Right renal cortex interstitium (tissue), 3 donors: ENCODE data around the gene ATXN1. TPM values are rescaled to one million over a fixed set of nuclear protein-coding genes. Genes with fewer than 3 reads are reported as not detected.
"Not testable (repeated sequence)": the region's sequence is repeated elsewhere in the genome, so short reads cannot be mapped to it uniquely, and the experiment has no call there.

Experiments
- DNase-seq, 3 donors: peaks; one replicate each; pipeline ENCODE4 v3.0.0-alpha.2; 2013; ENCODE audit warnings: low read depth in 3 of 3, low spot score in 2 of 3
- polyA plus RNA-seq, 3 donors: library from polyadenylated mRNA; unstranded; fragments of 120-200 nt; gene quantifications; one replicate each; pipeline ENCODE4 v1.2.1, GENCODE V29; 2013; ENCODE audit not compliant: insufficient read length in 3 of 3

ATXN1 gene
- polyA plus RNA-seq, 3 donors = 17.5 to 19.4 (median 19.4) TPM

DNA sequence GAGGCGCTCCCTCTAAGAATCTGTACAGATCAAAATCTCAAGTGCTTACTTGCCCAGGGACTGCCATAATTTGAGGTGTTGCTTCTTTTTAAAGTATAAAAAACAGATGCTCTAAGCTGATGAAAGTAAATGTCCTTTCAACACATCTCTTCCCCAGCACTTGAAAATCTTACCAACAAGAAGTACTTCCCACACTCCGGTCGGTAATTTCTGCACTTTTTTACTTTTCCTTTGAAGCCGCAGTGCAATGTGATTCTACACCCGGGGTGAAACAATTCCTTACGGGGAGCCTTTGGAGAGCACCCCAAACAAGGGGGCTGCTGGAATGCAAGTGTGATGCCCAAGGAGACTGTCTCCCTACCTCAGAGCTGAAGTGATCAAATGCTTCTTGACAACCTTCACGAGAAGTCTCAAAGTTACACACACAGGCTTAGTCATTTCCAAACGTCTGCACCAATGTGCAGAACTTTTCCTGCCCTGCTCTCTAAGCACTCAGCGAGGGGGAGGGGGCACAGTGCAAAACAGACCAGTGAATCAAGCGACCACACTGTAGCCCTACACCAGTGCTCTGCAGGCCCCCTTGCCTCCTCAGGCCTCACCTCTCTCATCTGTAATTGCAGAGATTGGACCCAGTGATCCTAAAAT, 56.7 kb downstream of the ATXN1 start:
- no peak for DNase-seq

DNA sequence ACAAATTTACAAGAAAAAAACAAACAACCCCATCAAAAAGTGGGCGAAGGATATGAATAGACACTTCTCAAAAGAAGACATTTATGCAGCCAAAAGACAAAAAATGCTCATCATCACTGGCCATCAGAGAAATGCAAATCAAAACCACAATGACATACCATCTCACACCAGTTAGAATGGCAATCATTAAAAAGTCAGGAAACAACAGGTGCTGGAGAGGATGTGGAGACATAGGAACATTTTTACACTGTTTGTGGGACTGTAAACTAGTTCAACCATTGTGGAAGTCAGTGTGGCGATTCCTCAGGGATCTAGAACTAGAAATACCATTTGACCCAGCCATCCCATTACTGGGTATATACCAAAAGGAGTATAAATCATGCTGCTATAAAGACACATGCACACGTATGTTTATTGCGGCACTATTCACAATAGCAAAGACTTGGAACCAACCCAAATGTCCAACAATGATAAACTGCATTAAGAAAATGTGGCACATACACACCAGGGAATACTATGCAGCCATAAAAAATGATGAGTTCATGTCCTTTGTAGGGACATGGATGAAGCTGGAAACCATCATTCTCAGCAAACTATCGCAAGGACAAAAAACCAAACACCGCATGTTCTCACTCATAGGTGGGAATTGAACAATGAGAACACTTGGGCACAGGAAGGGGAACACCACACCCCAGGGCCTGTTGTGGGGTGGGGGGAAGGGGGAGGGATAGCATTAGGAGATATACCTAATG, 58.5 kb downstream of the ATXN1 start:
- DNase-seq = not testable (repeated sequence)

DNA sequence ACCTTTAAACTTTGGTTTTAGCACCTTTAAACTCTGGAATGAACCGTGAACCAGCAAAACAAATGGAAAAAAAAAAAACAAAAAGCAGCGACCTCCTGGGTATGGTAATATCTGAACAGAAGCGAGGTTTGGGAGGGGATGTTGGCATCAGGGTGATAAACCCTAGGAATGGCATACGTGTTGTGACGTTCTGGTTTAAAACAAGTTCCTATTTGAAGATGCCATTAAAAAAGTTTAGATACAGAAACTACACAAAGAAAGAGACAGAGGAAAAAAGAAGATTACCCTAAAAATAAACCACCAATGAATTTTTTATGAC, 60.4 kb downstream of the ATXN1 start:
- no peak for DNase-seq

DNA sequence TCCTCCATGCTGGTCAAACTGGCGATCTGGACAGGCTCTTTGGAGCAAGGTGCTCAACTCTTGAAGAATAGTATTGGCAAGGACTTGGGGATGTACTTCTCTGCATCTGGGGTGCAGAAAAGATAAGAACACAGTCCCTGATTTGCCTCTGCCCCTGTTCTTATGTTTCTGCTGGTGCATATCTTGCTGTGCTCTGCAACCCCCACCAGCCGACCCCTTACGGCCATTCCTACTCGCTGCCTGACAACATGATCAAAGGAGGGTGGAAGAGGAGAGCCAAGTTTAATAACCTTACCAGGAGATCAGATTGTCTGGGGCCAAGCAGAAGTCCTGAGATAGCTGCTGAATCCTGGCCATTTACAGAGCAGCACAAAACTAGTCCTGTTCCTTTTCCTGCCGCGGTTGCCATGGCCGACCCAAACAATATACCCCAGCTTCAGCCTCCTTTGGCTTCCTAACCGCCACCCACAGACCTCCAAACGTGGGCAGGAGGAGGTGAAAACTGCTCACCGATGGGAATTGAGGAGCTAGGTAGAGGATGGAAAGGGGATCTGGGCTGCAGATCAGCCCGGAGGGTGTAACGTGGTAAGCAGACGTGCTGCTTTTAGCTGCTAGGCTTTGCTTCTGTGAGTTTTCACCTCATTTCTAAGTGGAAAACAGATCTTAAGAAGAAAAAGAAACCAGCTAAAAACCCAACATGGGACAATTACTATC, 60.9 kb downstream of the ATXN1 start:
- no peak for DNase-seq

DNA sequence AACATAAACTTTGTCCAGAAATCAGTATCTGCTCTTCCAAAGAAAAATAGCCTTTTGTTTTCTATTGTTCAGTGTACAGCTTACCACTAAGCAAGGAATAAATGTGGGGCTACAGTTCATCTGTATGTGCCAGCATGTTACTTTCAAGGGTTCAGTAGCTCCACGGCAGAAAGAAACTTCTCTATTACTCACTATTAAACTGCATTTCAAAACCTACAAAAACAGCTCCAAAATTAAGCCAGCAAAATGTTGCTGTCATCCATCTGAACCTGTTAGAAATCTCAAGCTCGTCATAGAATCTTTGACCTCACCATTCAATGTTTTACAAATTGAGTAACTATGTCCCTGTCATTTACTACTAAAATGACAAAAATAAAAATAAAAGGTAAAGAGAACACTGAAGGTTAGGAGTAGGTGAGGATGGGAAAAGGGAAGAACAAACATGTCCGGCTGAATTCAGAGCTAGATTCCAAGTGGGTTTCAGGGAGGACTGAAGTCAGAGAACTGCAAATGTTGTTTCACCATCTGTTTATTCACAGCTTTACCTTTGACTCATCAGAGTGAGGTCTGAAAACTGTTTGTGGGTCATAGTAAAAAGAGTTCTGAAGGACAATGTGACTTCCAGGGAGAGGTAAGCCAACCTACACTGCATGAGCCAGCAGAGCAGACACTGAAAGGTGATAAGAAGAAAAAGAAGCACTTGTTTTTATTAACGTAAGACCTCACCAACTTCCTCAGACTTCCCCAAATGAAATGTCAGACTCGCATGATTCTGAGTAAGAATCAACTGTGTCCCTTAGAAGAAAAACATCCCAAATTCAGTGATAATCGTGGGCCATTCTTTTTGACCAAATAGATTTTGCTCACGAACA, 62.0 kb downstream of the ATXN1 start:
- no peak for DNase-seq

DNA sequence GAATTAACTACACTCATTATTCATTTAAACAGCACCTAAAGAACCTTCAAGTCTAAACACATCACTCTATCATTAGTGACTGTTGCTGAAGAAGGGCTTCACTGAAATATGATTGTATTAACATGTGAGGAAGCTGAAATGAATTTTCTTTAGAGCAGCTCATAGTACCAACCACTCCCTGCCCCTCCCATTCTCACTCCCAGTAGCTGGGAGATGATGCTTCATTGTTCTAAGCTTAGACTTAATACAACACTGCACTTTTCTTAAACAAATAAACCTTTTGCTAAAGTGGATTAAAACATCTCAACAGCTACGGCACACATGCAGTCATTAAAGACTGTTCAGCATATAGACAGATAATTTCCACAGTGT, 63.1 kb downstream of the ATXN1 start:
- DNase-seq = no peak

DNA sequence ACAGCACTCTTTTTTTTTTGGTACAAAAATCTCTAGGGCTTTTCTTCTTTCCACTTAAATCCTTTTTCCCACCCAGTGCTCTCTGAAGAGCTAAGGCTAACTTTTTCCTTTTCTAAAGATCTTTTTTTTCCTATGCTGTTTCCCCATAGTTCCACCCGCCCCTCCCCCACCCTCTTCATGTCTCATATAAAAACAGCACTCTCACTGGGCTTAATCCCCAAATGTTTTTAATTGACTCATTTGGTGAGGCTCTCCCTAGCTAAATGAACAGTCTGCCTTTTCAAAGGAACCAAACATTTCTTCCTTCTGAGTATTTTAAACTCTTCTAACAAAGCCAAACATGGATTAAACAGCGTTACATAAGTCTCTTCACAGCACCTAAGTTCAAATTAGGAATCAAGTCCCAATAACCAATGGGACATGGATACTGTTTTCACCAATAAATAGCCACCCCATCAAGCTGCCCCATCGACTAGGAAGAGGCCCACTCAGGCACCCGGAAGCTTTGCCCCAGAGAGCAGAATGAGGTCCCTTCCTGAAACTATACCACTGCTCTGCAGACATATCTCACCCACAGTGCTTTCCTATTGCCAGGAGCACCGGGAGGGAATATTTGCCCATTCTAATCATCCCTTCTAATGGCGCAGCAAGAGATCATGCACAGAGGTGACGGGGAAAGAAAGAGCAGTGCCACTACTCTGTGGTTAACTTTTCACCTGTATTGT, 63.7 kb downstream of the ATXN1 start:
- DNase-seq = no peak

DNA sequence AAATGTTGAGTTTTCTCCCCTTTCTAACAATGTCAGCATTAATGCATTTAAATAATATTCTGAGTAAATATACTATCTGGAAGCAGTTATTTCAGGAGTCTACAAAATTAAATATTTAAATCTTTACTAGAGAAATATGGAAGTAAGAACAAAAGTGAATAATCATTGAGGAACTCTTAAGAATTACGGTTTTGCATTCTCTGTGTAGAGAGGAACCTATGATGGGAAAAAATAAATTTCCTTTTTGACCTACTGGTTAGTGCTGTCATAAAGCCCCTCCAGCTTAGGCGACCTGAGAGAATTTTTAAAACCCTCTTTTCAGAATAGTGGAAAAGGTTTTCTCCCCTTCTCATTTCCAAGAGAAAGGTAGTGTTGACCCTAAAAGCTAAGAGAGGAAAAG, 64.8 kb downstream of the ATXN1 start:
- DNase-seq = no peak

DNA sequence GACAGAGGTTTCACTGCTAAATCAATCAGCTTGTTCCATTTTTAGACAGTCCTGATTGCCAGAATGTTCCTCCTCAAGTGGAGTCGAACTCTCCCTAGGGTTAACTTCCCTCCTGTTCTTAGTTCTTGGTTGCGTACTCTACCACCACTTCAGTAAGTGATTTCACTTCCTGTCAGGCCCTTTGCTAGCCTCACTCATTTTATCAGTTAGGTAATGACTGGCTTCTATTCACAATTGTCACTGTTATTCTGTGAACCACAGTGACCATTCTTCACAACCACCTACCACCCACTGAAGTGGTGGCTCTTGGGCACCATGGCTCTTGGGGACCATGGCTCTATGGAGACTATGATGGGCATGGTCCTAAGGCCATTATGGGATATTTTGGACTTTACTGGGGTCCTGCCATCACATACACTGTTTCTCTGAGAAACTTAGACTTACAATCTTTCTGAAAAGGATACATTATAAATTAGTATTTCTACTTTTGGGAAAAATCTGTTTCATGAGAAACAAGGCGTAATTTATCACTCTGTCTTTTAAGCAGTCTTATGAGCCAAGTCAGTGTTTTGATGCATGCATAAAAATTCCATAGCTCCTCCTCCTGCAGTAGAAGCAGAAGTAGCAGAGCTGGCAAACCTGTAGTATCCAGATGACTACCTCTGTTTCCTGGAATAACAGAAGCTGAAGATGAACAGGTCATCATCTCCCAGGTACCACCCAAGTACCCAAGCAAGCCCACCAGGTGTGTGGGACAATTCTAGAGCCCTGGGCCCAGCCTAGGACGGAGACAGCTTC, 66.3 kb downstream of the ATXN1 start:
- no peak for DNase-seq

DNA sequence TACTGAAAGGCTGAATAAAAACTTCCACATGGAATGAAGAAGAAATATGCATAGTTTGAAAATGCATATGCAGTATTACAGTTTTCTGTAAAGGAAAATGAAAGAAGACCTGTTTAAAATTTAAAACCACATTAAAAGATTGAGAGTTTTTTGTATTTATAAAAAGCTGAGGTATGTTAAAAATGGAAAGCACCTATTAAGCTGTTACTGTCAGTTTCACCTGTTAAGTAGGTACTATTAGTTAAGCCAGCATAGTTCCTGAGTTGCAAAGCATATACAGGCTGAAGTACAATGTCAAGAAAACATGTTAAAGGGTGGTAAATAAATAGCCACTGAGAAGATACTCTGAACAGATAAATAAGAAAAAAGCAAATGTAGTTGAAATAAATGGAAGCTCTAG, 69.9 kb downstream of the ATXN1 start:
- no peak for DNase-seq

DNA sequence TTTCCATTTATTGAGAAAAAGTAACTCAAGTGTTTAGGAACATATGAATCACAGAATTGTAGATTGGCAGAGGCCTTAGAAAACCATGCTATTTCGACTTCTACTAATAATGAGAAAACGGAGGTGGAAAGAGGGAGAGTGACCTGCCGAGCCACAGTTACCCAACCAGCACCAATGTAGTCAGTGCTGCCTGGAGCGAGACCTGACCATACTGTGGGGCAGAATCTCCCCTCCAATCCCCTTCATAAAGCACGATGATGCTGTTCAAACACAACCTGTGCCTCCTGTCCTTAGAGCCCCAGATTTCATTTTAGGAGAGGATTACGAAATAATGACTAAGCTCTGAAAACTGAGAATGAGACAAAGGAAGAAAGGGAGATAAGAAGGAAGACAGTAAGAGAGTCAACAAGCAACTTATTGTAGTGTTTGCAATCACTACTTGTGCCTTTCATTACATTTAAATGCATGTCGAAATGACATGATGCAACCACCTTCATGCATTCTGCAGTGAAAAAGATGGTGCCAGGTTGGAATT, 70.6 kb downstream of the ATXN1 start:
- no peak for DNase-seq

DNA sequence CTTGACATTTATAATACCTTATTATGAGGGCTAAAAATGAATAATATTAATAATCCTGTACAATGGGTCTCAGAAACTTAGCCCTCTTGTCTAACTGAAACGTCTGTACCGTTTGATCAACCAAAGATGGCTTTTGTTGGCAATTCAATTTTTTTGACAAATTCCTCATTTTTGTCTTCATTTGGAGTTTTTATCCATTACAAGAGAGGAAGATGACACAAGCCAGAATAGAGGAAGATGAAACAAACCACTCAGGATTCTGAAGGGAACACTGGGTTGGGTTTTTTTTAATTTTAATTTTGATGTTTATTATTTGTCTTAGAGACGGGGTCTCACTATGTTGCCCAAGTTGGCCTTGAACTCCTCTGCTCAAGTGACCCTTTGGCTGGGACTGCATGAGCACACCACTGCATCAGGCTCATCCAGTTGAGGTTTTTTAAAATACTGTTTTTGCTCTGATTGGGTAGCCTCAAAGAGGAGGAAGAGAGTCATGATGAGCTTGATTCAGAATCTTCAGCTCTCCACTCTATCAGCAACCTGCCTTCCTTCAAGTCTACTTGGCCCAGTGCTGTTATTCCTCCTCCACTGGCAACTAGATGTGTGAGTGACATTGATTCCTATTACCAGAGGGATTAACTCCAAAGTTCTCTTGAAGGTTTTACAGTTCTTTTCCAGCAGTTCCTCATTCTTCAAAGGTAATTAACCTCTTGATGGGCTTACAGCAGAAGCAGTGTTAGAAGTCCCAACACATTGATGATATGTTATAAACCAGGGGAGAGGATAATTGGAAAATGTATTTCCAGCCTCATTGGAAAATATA, 71.3 kb downstream of the ATXN1 start:
- no peak for DNase-seq

DNA sequence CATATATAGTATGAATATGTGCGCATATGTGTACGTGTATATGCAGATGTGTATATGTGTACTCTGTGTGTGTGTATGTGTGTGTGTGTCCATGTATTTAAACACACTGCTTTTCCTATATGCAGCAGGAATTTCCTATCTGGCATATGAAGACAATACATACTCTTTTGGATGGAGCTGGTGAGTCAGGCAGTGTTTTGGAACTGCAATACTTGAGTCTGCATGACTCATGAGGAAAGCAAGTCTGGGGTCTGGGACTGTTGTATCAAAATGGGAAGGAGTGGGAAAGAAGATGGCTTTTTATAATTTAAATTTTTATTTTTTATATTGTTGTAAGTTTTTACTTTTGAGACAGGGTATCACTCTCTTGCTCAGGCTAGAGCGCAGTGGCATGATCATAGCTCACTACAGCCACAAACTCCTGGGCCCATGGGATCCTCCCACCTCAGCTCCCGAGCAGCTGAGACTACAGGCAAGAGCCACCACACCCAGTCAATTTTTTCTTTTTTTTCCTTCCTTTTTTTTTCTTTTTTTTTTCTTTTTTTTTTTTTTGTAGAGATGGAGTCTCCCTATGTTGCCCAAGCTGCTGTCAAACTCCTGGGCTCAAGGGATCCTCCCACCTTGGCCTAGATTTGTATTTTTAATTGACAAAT, 72.2 kb downstream of the ATXN1 start:
- no peak for DNase-seq

DNA sequence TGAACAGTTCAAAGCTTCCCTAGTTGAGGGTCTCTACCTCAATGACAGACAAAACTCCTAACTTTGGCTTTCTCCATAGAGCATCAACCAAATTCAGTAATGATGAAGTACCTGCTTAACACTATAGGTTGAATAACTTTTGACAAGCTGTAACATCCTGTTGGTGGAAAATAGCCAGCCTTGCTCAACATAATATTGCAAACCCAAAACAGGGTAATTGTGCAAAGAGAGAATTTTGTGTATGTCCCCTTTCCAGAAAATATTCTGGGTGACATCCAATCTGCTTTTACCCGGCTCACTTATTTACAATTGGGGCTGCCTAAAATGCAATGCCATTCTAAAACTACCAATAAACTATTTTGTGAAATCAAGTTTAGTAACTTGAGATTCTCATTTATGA, 72.8 kb downstream of the ATXN1 start:
- no peak for DNase-seq

DNA sequence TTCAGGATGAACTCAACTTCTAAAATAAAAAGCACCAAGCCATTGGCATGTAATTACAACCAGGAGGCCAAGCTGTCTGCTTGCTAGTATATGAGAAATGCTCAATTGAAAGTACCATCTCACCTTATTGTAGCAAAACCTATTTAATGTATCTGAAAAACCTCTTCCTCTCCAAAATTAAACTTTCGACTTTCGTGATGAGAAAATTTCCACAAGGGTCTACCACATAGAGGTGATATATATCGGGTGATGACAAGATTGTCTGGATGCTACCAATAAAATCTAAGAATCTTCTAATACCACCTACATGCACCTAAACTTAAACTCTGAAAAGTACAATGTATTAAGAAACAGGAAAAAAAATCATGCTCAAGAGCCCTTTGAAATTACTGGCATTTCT, 74.2 kb downstream of the ATXN1 start:
- no peak for DNase-seq

DNA sequence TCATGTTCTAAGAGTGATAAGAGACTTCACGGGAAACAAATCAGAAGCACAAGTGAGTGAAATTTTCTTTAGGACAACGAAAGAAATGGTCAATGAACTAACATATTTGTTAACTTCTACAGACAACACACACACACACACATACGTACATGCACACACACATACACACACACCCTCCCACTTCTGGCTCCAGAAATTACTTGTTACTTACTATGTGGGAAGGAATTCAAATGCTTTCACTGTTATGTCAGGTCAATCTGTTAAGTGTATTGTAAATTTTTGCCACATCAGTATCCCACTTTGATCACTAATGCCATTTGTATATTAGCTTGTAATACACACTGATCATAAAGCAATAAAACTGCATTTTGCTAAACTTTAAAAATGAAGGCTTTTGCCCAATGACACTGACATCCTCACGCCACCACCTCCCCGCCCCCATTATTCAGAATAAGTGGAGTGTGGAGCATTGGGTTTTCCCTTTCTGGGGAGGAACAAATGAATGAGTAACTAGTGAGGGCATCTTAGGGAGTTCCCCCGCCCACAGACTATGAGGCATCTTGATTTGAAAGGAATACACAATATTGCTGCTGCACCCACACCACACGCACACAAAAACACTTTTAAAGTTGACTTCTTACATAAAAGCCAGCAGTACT, 76.2 kb downstream of the ATXN1 start:
- DNase-seq = no peak

DNA sequence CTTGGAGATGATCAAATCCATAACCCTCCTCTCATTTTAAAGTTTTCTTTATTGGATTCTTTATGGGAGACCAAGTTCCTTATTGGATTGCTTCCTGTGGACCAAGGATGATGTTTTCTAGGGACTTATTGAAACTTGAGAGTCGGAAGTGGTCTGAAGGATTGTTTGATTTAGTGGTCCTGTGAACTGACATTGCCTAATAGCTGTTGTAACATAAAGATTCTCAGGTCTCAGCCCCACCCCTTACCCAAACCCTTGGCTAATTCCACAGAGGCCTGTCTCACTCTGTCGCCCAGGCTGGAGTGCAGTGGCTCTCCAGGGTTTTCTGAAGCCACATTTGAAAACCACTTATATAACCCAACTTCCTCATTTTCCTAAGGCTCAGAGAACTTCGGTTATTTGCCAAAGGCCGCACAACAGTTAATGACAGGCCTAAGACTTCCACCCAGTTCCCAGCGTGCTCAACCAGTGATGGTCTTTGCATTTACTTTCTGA, 77.0 kb downstream of the ATXN1 start:
- DNase-seq = no peak
